Panc1 (cell line): ENCODE data around the gene GFM1.

ENCODE experiments used
- POLR2AphosphoS5 ChIP-seq: IDR thresholded peaks from 2 replicates; pipeline ENCODE4 v1.6.1; 2012; ENCODE audit warnings: mild to moderate bottlenecking, low read depth, low read length, moderate library complexity
- TCF7L2 ChIP-seq: IDR thresholded peaks from 2 replicates; pipeline ENCODE4 v1.6.1; 2011; ENCODE audit warnings: mild to moderate bottlenecking, low read depth, low read length, inconsistent platforms
- TF ChIP-seq, protein P1 (sequence below): fragments of 450-650 bp; IDR thresholded peaks from 2 replicates; pipeline ENCODE4 v1.5.1; 2017; ENCODE audit warnings: mild to moderate bottlenecking

DNA sequence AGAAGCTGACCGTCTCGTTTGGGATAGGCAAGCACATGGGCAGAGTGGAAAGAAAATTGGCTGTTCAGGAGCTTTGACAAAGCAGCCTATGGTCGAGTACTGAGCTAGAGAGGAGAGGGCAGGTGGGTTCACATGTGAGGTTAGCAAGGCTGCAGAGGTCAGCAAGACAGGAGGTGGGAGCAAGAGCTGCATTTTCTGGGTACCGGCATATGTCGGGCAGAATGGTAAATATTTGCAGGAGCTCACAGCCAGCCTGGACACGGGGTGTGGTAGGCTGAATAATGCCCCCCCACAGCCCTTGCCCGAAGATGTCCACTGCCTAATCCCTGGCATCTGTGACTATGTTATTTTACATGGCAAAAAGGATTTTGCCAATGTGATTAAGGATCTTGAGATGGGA lies 79.7 kb downstream of the GFM1 start:
- TF ChIP-seq, protein P1, sequence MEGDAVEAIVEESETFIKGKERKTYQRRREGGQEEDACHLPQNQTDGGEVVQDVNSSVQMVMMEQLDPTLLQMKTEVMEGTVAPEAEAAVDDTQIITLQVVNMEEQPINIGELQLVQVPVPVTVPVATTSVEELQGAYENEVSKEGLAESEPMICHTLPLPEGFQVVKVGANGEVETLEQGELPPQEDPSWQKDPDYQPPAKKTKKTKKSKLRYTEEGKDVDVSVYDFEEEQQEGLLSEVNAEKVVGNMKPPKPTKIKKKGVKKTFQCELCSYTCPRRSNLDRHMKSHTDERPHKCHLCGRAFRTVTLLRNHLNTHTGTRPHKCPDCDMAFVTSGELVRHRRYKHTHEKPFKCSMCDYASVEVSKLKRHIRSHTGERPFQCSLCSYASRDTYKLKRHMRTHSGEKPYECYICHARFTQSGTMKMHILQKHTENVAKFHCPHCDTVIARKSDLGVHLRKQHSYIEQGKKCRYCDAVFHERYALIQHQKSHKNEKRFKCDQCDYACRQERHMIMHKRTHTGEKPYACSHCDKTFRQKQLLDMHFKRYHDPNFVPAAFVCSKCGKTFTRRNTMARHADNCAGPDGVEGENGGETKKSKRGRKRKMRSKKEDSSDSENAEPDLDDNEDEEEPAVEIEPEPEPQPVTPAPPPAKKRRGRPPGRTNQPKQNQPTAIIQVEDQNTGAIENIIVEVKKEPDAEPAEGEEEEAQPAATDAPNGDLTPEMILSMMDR, result no peak
- TF ChIP-seq TCF7L2 (no peak), POLR2AphosphoS5 (no peak)
